Activated CD8-positive, alpha-beta memory T cell treated with anti-CD3 and anti-CD28 coated beads for 4 hours (primary cell): ENCODE measurements around the gene GSPT2.
A peak's percentile ranks its signal among the peaks of the same experiment; 100 is the strongest.
"Not testable (repeated sequence)": the region's sequence is repeated elsewhere in the genome, so short reads cannot be mapped to it uniquely, and the experiment has no call there.

ENCODE experiments used
- DNase-seq, 2 donors: peaks; one replicate each; pipeline ENCODE4 v3.0.0-alpha.2; 2020; ENCODE audit warnings: low read depth in 2 of 2

GSPT2 gene

GRCh38 chrX:51743179-51743957 is at the start of gene GSPT2:
TSS of gene GSPT2 (plus strand) at chrX:51743442. CDS start at chrX:51743627, 185 bp downstream.
- DNase-seq = peak in 1 of 2 donors; percentile 13

GRCh38 chrX:51694254-51694653 is 49.0 kb upstream of the GSPT2 start:
- DNase-seq = no peak

DNA sequence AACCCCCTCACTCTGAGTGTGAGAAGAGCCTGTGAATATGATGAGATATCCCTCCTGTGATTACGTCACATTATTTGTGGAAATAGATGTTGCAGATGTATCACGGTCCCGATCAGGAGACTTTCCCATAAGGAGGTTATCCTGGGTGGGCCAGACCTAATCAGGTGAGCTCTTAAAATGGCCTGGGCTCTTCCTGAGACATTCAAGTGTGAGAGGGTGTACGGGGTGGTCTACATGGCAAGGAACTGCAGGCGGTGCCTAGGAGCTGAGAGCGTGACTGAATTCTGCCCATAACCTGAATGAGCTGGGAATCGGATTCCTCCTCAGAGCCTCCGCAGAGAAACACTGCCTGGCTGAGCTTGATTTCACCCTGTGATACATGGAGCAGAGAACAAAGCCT is 45.8 kb upstream of the GSPT2 start:
- no peak for DNase-seq

- not testable (repeated sequence) for DNase-seq
Observed at GRCh38 chrX:51710277-51711164, 32.7 kb upstream of the GSPT2 start, which contains the start of gene CENPVL1. TSS of gene CENPVL1 (plus strand) at chrX:51710512. CDS start at chrX:51710512, 0 bp downstream.

- not testable (repeated sequence) for DNase-seq
Observed at GRCh38 chrX:51712943-51713647, 30.1 kb upstream of the GSPT2 start.

DNA sequence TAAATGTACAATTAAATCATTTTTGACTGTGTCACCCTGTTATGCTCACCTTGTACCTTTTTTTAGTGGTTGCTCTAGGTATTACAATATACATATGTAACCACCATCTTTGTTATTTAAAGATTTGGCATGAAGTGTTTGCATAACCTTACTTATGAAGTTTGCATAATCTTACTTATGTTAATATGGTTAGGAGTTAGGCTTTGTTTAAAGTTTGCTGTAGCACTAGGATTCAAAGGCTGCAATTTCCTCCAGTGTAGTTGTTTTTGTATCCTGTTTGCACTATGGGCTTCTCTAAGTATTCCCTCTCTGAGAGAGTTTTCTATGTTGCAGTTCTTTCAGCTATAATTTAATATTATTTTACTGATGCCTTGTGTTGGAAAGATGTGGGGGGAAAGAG is 15.0 kb upstream of the GSPT2 start:
- DNase-seq = no peak

DNA sequence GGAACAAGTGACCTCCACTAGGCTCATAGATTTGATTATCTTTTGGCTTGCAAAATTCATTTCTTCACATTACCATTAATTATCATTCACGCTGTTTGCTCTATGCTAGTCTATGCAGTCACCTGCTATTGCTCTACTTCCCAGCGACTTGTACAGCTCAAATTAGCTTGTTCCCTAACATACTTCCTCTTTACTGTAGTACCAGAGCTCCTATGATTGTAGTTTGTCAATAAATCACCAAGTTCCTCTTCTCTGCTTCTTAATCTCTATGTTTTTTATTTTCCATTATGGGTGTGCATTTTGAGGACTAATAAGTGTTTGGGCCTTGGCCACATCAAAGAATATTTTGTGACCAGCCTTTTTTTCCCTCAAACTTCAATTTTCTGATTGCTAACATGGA is 6.2 kb upstream of the GSPT2 start:
- DNase-seq = no peak

DNA sequence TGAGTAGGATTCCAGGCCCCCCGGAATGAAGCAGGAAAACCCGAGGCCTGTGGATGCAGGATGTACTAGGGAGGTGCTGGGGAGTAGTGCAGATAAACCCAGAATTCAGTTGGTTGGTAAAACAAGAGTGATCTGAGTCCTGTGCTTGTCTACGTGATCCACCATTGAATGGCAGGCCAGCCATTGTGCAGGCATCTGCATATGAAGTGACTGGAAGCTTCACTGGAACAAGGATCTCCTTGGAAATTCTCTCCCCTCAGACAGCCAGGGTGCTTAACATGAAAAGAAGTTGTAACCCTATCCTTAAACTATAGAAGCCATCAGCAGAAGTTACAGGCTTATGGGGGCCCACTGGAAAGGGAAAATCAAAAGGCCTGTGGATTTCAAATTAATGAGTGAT is 656 bp upstream of the GSPT2 start:
- no peak for DNase-seq

DNA sequence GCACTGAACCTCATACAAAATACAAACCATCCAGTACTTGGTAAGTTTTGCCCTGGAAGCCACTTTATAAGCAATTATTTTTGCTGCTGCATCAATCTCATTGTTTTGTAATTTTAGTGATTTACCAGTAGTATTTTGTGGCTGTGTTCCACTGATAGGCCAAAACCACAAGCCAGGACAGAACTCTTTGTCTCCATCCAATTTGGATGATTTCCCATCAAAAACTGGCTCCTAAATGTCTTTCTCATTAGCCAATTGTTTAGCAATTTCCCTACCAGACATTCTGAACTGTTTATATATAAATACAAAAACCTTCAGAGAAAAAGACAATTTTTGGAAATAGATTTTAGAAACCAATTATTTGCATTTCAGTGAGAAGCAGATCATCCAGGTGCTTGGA is 4.4 kb downstream of the GSPT2 start:
- DNase-seq = no peak

DNA sequence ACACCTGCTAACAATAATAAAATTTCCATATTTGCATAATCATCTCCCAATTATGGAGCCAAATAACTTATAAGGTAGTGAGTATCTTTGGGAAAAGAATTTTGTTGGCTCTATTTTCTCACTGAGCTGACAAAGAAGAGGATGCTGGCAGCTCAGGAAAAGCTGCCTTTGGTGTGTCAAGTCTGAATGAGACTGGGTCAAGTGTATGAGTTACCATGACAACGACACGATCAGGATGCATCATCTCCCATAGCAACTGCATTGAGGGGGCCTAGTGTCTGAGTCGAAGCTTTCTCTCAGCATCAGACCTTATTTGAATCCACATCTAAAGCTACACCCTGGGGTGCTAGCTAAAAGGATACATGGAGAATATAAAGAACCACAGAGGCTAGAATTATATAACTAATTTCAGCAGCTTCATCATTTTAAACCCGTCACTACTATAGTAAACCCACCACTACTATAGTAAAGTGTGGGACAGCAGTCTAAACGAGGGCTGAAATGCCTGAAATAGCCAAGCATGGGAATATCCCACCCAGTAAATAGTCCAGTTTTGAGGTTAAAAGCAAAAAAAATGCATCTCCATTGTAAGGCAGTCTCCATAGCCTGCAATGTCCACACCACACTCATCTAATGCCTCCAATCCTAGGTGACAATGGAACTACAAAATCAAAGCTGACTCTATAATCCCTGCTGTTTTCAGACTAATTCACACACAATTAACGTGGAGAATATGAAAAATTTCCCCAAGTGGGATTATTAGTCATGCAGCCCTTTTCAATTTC is 16.0 kb downstream of the GSPT2 start:
- no peak for DNase-seq

DNA sequence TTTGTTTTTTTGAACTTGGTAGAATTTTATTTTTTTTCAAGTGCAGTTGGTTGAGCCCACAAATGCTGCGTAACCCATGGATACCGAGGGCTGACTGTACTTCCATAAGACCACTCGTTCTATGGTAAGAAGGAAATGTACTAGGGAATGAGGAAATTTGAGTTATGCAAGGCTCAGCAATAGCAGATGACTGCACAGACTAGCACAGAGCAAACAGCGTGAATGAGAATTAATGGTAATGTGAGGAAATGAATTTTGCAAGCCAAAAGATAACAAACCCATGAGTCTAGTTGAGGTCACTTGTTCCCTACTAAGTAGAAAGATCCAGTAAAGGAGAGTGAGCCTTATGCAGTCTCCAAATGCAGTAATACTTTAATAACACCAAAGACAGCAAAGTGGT is 17.4 kb downstream of the GSPT2 start:
- no peak for DNase-seq

DNA sequence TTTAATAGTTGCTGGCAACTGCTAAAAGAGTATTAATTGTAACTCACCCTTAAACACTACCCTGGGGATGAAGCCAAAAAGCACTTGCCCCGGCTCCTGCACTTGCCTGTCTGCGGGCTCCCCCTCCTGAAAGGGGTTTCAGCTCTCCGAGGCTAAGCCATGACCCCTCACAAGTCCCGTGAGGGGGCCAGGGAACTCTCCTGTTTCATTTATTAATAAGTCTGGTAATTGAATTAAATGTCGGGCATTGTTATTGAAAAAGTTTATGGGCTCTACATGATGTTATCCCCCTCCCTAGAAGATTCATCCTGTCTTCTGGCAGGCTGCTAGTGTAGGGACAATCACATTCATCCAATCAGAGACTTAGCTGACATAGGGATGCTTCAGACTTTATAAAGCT is 23.3 kb downstream of the GSPT2 start:
- no peak for DNase-seq

DNA sequence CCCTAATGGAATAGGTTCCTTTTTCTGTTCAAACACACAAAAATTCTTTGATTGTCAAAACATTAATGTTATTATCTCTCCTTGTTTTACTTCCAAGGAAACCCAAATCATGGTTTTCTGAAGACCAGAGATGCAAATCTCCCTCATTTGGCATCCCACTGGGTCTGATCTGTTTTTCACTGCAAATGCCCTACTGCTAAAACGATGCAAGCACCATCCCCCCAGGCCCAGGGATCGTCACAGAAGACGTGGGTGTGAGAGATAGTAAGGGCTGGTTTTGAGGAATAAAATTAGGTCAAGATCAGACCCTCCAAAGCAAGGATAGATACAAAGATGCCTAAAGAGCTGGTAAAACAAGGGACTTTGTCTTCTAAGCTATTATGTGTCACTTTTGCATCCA is 33.6 kb downstream of the GSPT2 start:
- DNase-seq = no peak

DNA sequence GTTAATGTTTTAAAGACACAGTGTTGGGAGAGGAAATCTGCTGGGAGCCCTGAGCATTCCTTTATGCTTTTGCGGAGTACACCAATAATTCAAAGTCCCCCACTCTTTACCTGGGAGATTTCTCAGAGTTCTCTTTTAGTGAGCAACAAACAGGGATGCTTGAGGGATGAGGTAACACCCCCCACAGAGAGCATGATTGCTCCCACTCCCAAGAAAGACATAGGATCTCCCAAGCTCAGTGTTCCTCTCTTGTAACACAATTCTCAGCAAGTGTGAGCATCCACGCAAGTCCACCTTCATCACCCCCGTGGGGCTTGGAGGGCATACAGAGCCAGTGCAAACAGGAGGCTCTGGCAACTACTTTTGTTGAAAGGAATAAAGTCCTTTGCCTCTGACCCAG is 36.1 kb downstream of the GSPT2 start:
- DNase-seq = no peak

DNA sequence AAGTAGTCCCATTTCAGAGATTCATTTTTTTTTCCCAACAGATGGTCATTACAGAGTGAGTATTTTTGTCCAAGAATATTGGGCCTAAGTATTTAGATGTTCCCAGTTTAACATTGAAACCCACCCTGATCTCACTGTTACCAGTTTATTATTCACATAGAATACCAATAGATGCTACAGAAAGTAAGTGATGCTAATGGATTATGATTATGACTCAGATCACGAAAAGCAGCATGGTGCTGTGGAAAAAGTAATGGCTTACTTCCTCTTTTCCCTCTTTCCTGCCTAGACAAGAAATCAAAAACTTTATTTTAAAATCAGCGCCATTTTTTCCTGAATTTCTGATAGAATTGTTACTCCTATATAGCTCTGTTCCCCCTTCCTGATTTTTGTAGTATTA is 51.9 kb downstream of the GSPT2 start:
- DNase-seq = no peak
